GM12873 (cell line): ENCODE results near the gene BBS4.

Source experiments
- CTCF ChIP-seq: IDR thresholded peaks from 2 replicates; pipeline ENCODE4 v1.5.1; 2012; ENCODE audit warnings: low read depth, mild to moderate bottlenecking, moderate library complexity, low read length, control low read depth; ENCODE audit not compliant: insufficient read depth; ENCODE audit errors: missing control alignments

BBS4 gene

GRCh38 chr15:72754096-72754495 lies 68.1 kb downstream of the BBS4 start:
- TF ChIP-seq CTCF = no peak

- no peak for TF ChIP-seq CTCF
Measured at GRCh38 chr15:72758182-72758581, 72.2 kb downstream of the BBS4 start.

GRCh38 chr15:72760590-72761260 lies 74.7 kb downstream of the BBS4 start:
- no peak for TF ChIP-seq CTCF

- no peak for TF ChIP-seq CTCF
Measured at GRCh38 chr15:72764656-72765055, 78.6 kb downstream of the BBS4 start.

- no peak for TF ChIP-seq CTCF
Measured at GRCh38 chr15:72766025-72766424, 80.0 kb downstream of the BBS4 start.

- TF ChIP-seq CTCF = no peak
Measured at GRCh38 chr15:72766780-72767179, 80.8 kb downstream of the BBS4 start.

- TF ChIP-seq CTCF = peak; percentile 20
Measured at GRCh38 chr15:72770673-72771328, 84.8 kb downstream of the BBS4 start.
